IgD-negative memory B cell (primary cell): ENCODE measurements around the gene C19orf12. TPM values are rescaled to one million over a fixed set of nuclear protein-coding genes. Genes with fewer than 3 reads are reported as not detected.
A peak's percentile ranks its signal among the peaks of the same experiment; 100 is the strongest.
"Not testable (repeated sequence)": the region's sequence is repeated elsewhere in the genome, so short reads cannot be mapped to it uniquely, and the experiment has no call there.

Experiments used
- H3K27ac Mint-ChIP-seq, 3 donors: one replicate each; pipeline ENCODE4 v1.8.0; 2020 to 2022; ENCODE audit warnings: mild to moderate bottlenecking in 3 of 3, mixed read lengths in 3 of 3, moderate library complexity in 1 of 3
- H3K27me3 Mint-ChIP-seq: one replicate; pipeline ENCODE4 v1.8.0; 2021; ENCODE audit warnings: mixed read lengths
- H3K36me3 Mint-ChIP-seq: one replicate; pipeline ENCODE4 v1.8.0; 2020; ENCODE audit warnings: mild to moderate bottlenecking, mixed read lengths
- H3K4me1 Mint-ChIP-seq, 3 donors: one replicate each; pipeline ENCODE4 v1.8.0; 2020 to 2022; ENCODE audit warnings: mixed read lengths in 3 of 3, mild to moderate bottlenecking in 1 of 3
- H3K4me3 Mint-ChIP-seq, 4 donors: one replicate each; pipeline ENCODE4 v1.8.0; 2020 to 2022; ENCODE audit warnings: mild to moderate bottlenecking in 4 of 4, mixed read lengths in 4 of 4, moderate library complexity in 3 of 4
- H3K9me3 Mint-ChIP-seq, 3 donors: one replicate each; pipeline ENCODE4 v1.8.0; 2020 to 2021; ENCODE audit warnings: mixed read lengths in 3 of 3, mild to moderate bottlenecking in 1 of 3
- polyA plus RNA-seq: library from polyadenylated mRNA; unstranded; fragments of 300-500 nt; fragmentation: Illumina TruSeq; gene quantifications from one replicate; pipeline ENCODE4 v1.2.3, GENCODE V29; 2021

The C19orf12 gene
- polyA plus RNA-seq, 1 donor from 2014 or later: 17.6 TPM

DNA sequence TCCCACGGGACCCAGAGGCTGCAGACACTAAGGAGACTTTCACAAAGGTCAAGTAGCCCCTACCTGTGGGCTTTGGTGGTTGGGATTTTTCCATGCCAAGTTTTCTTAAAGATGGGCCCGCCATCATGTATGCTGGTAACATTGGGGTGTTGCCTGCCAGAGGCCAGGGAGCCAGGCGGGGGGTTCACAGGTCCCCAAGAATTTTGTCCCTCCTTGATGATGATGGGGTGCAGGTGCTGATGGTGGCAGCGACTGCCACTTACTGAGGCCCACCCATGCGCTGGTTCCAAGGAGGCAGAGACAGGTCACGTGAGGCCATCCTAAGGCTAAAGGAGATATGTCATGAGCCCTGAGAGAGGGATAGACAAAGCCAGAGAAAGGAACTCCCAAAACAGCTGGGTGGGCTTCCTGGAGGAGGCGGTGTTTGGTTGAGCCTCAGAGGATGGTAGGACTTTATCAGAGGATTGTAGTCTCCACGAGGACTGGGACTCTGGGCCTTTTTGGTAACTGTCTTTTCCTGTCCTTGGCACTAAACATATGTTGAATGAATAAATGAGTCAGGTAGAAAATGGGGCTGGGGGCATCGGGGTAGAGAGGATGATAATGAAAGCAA, 35.4 kb downstream of the C19orf12 start:
- Mint-ChIP-seq H3K27ac (peak overlapping the region; percentile 31 to 96 (median 90)), H3K27me3 (no peaks in the 10 kb centered on the region), H3K36me3 (peaks cover 1% of the 10 kb centered on the region), H3K4me3 (peak overlapping the region in 2 of 4 donors; percentile 85 to 89), H3K4me1 (peaks cover 19% of the 10 kb centered on the region in 3 donors), H3K9me3 (no peaks in the 10 kb centered on the region)

DNA sequence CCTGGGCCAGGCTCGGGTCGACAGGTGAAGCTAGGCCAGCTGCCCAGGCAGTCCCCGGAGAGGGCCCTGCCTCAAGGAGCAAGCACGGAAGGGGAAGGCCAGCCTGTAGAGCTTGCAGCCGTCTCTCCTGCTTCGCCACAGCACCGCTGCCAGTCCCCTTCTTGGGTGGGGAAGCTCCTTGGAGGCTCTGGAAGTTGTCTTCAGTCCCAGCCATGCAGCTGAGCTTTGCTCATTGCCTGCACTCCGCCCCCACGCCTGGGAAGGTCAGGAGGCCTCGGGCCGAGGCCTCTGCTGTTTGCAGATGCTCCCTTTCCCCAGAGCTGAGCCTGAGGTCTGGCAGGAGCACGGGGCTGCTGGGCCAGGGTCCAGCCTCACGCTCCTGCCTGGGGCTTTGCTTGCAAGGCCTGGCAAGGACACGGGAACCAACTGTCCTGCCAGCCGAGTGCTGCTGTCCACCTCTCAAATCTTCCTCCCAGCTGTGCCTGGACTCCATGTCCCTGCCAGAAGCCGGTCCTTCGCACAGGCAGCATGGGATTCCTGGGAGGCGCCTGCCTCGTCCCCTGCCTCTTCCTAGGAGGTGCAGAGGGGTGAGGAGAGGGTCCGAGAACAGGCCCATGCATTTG, 36.5 kb downstream of the C19orf12 start:
- Mint-ChIP-seq H3K9me3 (no peaks in the 10 kb centered on the region), H3K27me3 (no peaks in the 10 kb centered on the region), H3K4me1 (peaks cover 17 to 20% (median 19%) of the 10 kb centered on the region in 3 donors), H3K4me3 (no peak overlapping the region), H3K36me3 (peaks cover 1% of the 10 kb centered on the region), H3K27ac (peak overlapping the region in 1 of 3 donors; percentile 67)

DNA sequence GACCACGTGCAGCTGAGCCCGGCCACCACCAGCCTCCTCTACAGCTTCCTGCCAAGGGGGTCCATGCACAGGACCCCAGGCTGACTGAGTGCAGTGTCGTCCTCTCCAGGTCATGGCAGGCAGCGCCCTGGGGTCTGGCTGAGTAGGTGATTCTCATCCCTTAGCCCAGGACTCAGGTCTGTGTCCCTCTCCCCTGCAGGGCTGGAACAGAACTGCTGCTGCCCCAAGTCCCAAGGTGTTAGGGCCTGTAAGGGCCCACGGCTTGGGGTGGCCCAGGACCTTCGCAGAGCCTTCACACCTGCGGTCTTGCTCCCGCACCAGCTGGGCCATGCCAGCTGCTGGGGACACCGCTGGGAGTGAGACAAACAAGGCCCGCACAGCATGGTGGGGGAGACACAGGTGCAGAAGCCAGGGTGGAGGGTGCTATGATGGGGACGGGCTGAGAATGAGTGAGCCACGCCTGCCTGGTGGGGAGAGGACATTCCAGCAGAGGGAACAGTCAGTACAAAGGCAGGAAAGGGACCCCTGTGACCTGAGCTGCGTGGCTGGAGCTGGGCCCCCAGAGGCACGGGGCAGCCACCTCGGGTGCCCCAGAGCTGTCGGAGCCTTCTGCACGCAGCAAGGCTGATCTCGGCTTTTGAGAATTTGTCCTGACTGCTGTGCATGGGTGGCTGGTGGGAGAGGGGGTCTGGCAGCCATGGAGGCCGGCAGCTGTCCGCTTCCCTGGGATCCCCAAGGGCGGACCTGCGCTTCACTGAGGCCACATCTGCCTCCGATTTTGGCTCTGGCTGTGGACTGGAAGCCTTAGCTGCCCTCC, 37.9 kb downstream of the C19orf12 start:
- Mint-ChIP-seq H3K27ac (peak overlapping the region in 1 of 3 donors; percentile 90), H3K36me3 (no peaks in the 10 kb centered on the region), H3K4me3 (peak overlapping the region in 1 of 4 donors; percentile 28), H3K9me3 (no peaks in the 10 kb centered on the region), H3K27me3 (no peaks in the 10 kb centered on the region), H3K4me1 (peaks cover 30 to 34% (median 31%) of the 10 kb centered on the region in 3 donors)

DNA sequence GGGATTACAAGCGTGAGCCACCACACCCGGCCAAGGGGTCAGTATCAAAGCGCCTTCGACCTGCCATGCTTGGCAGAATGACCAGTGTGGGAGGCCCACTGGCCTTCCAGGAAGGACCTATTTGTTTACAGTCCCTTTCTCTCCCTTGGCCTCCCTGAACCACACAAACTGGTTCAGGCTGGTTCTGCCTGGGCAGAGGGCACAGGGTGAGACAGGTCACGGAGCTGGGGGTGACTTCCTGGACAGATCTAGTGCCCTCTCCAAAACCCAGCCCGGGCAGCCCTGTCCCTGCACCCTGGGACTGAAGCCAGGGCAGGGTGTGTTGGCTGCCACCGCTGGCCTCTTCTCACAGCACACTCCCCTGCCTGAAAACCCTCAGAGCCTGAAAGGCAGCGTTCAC, 38.5 kb downstream of the C19orf12 start:
- peak overlapping the region in 1 of 4 donors; percentile 28 for H3K4me3 Mint-ChIP-seq
- H3K4me1 Mint-ChIP-seq: peaks cover 37 to 40% (median 38%) of the 10 kb centered on the region in 3 donors
- H3K27me3 Mint-ChIP-seq: no peaks in the 10 kb centered on the region
- H3K27ac Mint-ChIP-seq: peak overlapping the region; percentile 16 to 90 (median 67)
- no peaks in the 10 kb centered on the region for H3K36me3 Mint-ChIP-seq
- H3K9me3 Mint-ChIP-seq: no peaks in the 10 kb centered on the region

DNA sequence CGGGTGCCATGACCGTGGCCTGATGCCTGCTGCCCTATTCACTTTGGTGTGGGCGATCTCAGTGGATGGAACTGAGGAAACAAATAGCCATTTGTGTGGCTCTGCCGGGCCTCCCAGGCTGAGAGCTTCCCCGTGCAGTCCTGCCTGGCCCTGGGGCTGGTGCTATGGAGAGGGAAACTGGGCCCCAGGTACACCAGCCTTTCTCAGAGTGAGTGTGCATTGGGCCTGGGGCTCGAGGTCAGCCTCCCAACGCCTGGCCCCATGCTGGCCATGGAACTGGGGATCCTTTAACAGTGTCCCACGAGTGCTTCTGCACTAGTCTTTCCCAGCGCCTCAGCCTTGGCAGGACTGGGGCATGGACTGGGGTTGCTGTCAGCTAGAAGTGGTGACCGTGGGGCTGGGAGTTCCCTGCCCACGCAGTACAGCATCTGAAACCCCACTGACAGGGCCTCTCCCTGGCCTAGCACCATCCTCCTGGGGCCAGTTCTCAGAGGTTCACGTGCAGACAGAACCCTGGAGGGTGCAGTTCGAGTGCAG, 39.3 kb downstream of the C19orf12 start:
- Mint-ChIP-seq H3K4me1 (peaks cover 39 to 40% (median 40%) of the 10 kb centered on the region in 3 donors), H3K36me3 (no peaks in the 10 kb centered on the region), H3K27me3 (no peaks in the 10 kb centered on the region), H3K9me3 (no peaks in the 10 kb centered on the region), H3K27ac (peak overlapping the region in 2 of 3 donors; percentile 77 to 90), H3K4me3 (peak overlapping the region in 1 of 4 donors; percentile 12)

DNA sequence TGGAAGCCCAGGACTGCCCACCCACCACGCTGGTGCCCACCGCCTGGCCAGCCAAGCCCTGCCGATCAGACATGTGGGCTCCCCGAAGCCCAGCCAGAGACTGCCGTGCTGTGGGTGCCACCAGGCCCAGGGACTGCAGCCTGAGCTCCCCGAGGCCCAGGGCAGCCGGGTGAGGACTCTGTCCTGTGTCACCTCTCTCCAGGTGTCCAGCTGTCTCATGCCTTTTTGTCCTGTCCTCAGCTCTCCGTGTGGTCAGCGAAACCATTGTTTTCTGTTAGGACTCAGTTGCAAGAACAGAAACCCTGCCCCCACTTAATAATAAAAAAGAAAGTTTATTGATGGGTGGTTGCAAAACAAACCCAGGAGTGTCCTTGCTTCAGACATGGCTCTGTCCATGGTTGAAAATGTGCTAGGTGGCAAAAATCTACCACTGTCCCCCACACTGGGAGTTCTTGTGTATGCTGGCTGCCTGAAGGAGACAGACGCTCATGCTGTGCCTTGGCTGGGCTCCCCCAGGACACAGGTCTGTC, 39.9 kb downstream of the C19orf12 start:
- Mint-ChIP-seq H3K4me1 (peaks cover 33 to 39% (median 38%) of the 10 kb centered on the region in 3 donors), H3K27me3 (no peaks in the 10 kb centered on the region), H3K36me3 (no peaks in the 10 kb centered on the region), H3K4me3 (peak overlapping the region in 1 of 4 donors; percentile 12), H3K27ac (peak overlapping the region in 2 of 3 donors; percentile 77 to 90), H3K9me3 (no peaks in the 10 kb centered on the region)

DNA sequence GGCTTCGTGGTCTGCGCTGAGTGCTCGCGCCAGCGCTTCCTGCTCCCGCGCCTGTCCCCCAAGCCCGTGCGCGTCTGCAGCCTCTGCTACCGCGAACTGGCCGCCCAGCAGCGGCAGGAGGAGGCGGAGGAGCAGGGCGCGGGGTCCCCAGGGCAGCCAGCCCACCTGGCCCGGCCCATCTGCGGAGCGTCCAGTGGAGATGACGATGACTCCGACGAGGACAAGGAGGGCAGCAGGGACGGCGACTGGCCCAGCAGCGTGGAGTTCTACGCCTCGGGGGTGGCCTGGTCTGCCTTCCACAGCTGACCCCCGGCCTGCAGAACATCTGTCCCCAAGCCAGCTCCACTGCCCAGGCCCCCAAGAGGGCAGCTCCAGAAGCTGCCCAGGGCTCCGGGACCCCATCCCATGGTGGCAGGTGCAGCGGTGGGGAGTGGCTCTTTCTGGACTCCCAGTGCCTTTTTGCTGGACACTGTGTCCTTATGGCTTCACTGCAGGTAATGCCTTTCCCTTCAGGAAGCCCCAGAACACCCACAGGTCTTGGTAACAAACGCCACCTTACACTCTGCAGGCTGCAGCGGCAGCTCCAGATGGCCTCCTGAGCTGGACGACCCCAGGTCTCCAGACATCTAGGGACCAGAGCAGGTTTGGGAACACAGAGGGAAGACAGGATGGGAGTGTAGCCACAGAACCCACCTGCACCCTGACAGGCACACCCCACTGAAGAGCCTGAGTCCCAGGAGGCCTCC, 40.5 kb downstream of the C19orf12 start:
- Mint-ChIP-seq H3K27ac (peak overlapping the region in 1 of 3 donors; percentile 85), H3K27me3 (no peaks in the 10 kb centered on the region), H3K9me3 (no peaks in the 10 kb centered on the region), H3K4me1 (peaks cover 30 to 35% (median 33%) of the 10 kb centered on the region in 3 donors), H3K4me3 (no peak overlapping the region), H3K36me3 (no peaks in the 10 kb centered on the region)

DNA sequence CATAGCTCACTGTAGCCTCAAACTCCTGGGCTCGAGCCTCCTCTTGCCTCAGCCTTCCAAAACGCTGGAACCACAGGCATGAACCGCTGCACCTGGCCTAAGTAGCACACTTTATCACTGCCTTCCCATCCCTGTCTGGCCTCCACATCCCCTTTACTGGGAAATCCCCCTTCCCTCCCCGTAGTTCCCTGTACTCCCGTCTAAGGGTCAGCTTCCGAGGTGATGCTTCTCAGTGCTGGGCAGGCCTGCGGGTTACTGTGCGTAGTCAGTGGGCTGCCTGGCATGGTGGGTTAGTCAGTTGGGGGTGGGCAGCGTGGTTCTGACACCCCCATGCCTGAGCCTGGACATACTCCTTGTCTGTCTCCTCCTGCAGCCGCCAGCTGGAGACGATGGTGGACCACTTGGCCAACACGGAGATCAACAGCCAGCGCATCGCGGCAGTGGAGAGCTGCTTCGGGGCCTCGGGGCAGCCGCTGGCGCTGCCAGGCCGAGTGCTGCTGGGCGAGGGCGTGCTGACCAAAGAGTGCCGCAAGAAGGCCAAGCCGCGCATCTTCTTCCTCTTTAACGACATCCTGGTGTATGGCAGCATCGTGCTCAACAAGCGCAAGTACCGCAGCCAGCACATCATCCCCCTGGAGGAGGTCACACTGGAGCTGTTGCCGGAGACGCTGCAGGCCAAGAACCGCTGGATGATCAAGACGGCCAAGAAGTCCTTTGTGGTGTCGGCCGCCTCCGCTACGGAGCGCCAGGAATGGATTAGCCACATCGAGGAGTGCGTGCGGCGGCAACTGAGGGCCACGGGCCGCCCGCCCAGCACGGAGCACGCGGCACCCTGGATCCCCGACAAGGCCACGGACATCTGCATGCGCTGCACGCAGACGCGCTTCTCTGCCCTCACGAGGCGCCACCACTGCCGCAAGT, 41.4 kb downstream of the C19orf12 start:
- Mint-ChIP-seq H3K36me3 (no peaks in the 10 kb centered on the region), H3K27ac (peak overlapping the region; percentile 91 to 95 (median 95)), H3K9me3 (no peaks in the 10 kb centered on the region), H3K4me3 (peak overlapping the region; percentile 67 to 81 (median 74)), H3K4me1 (peaks cover 30 to 34% (median 32%) of the 10 kb centered on the region in 3 donors), H3K27me3 (no peaks in the 10 kb centered on the region)

DNA sequence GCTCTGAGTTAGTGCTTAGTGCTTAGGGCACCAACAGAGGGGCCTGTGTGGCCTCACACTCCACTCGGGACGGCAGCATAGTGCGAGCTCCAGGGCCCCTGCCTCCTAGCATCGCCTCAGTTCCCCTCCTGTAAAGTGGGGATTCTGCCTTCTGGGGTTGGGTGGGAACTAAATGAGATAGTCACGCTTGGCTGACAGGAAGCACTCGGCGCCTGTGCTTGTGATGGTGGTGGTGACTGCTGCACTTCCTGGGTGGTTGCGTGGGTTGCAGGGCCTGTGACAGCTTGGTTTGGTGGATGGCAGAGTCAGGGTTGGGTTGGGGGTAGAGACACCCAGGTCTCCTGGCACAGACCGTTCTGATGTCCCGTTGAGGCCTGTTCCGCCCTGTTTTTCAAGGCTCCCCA, 42.1 kb downstream of the C19orf12 start:
- peaks cover 30 to 36% (median 34%) of the 10 kb centered on the region in 3 donors for H3K4me1 Mint-ChIP-seq
- H3K27ac Mint-ChIP-seq: peak overlapping the region; percentile 91 to 95 (median 95)
- H3K4me3 Mint-ChIP-seq: peak overlapping the region; percentile 67 to 81 (median 74)
- H3K36me3 Mint-ChIP-seq: no peaks in the 10 kb centered on the region
- no peaks in the 10 kb centered on the region for H3K9me3 Mint-ChIP-seq
- H3K27me3 Mint-ChIP-seq: no peaks in the 10 kb centered on the region

DNA sequence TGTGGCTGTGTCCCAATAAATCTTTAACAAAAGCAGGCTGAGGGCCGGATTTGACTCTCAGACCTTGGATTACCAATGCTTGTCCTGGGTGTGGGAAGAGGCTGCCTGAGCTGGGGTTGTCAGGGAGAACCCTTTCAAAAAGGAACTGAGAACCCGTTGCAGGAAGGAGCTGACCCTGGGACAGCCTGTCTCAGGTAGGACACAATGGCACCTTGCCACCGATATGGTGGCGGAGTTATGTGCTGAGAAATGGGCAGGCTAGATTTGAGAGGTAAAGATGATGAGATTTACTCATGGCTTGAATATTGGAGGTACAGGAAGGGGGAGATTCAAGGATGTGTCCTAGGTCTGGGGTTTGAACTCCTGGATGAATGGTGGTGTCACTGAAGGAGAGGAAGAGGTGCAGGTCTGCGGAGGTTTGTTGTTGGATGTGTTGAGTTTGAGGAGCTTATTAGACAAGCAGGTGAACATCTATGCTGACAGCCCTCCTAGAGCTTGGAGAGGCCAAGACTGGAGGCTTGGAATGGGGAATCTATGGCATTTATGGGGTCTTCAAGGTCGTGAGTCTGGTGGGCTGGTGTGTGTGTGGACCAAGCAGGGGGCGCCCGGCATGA, 42.6 kb downstream of the C19orf12 start:
- no peaks in the 10 kb centered on the region for H3K27me3 Mint-ChIP-seq
- H3K9me3 Mint-ChIP-seq: no peaks in the 10 kb centered on the region
- H3K36me3 Mint-ChIP-seq: no peaks in the 10 kb centered on the region
- peak overlapping the region; percentile 67 to 81 (median 74) for H3K4me3 Mint-ChIP-seq
- H3K4me1 Mint-ChIP-seq: peaks cover 30 to 40% (median 34%) of the 10 kb centered on the region in 3 donors
- H3K27ac Mint-ChIP-seq: peak overlapping the region; percentile 91 to 95 (median 95)

DNA sequence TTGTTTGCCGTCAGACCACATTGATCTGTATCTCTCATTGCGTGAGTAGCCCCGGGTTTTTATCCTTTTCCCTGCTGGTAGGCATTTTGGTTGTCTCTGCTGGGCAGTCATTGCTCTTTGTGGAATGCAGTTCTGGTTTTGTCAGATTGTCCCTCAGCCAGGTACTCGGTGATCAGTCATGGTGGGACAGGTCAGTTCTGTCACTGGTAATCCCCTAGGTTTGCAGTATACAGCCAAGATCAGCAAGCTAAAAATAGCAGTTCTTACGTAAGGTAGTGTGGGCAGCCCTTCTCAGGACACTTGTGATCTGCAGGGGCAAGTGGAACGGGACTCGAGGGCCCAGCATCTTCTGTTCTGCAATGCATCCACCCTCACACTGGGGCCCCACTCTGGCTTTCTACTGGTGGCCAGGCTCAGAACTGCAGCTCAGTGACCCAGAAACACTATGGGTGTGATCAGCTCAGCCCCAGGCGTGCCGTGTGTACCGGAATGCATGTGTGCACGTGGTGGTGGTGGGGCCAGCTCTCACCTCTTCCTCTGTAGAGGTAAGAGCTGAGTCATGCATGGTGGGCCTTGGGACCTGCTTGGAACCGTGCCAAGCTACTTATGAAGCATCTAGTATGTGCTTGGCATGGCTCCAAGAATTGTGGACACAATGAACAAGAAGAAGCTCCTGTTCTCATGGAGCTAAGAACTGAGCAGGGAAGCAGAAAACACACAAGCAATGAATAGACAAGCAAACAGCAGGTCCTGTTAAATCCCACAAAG, 43.5 kb downstream of the C19orf12 start:
- peak overlapping the region; percentile 91 to 95 (median 95) for H3K27ac Mint-ChIP-seq
- no peaks in the 10 kb centered on the region for H3K27me3 Mint-ChIP-seq
- H3K36me3 Mint-ChIP-seq: no peaks in the 10 kb centered on the region
- no peaks in the 10 kb centered on the region for H3K9me3 Mint-ChIP-seq
- H3K4me3 Mint-ChIP-seq: peak overlapping the region; percentile 44 to 87 (median 74)
- H3K4me1 Mint-ChIP-seq: peaks cover 37 to 47% (median 37%) of the 10 kb centered on the region in 3 donors

DNA sequence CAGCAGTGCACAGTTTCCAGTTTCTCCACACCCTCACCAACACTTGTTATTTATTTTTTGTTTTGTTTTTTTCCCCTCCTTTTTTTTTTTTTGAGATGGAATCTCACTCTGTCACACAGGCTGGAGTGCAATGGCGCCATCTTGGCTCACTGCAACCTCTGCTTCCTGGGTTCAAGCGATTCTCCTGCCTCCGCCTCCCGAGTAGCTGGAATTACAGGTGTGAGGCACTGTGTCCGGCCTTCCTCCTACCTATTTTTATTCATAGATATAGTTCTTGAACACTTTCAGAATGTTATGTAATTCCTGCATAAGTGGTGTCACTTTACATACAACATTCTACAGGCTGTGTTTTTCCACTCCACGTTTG, 44.1 kb downstream of the C19orf12 start:
- not testable (repeated sequence) for H3K9me3 Mint-ChIP-seq, H3K27me3 Mint-ChIP-seq, H3K36me3 Mint-ChIP-seq
- Mint-ChIP-seq H3K4me3 (peak overlapping the region in 3 of 4 donors; percentile 72 to 87 (median 76)), H3K27ac (peak overlapping the region; percentile 73 to 95 (median 95)), H3K4me1 (peaks cover 38 to 48% (median 41%) of the 10 kb centered on the region in 3 donors)
